BJ (cell line): ENCODE data around the gene RAD21L1. TPM values are rescaled to one million over a fixed set of nuclear protein-coding genes. Genes with fewer than 3 reads are reported as not detected.
A peak's percentile ranks its signal among the peaks of the same experiment; 100 is the strongest.

ENCODE experiments used
- CTCF ChIA-PET: fragments of 350-600 bp; formaldehyde crosslinking; extraction: SDS; loops from one replicate; lab custom pipeline; 2021; ENCODE audit warnings: antibody characterized with exemption, inconsistent platforms; lab: Yijun Ruan, JAX
- POLR2A ChIA-PET: fragments of 300-600 bp; sonication (Branson Sonifier 250); formaldehyde crosslinking; extraction: SDS; loops from one replicate; lab custom pipeline; 2021; ENCODE audit warnings: antibody characterized with exemption; lab: Charles Lee
- DNase-seq: peaks from one replicate; pipeline ENCODE4 v3.0.0-alpha.2; 2011; ENCODE audit warnings: low read depth
- H3K27me3 ChIP-seq: 2 replicates; pipeline ENCODE4 v1.6.0; 2011; ENCODE audit warnings: low read length; ENCODE audit not compliant: control insufficient read depth, insufficient read depth
- H3K36me3 ChIP-seq: 2 replicates; pipeline ENCODE4 v1.5.1; 2011; ENCODE audit warnings: low read length; ENCODE audit not compliant: control insufficient read depth, insufficient read depth
- H3K4me3 ChIP-seq: 2 replicates; pipeline ENCODE4 v1.5.1; 2011; ENCODE audit warnings: low read depth, mild to moderate bottlenecking, control low read depth, low read length
- CTCF ChIP-seq: IDR thresholded peaks from 2 replicates; pipeline ENCODE4 v1.5.1; 2011; ENCODE audit warnings: low read depth, mild to moderate bottlenecking, control low read depth, inconsistent platforms, low read length, moderate library complexity; ENCODE audit not compliant: insufficient read depth
- polyA minus RNA-seq: library from RNA; depleted of rRNA, polyadenylated mRNA; stranded (reverse); fragments of >200 nt; gene quantifications from 2 replicates; pipeline ENCODE4 v1.2.3, GENCODE V29; 2011; rRNA and poly(A)+ RNA removed
- polyA plus RNA-seq: library from polyadenylated mRNA; depleted of rRNA; stranded (reverse); fragments of >200 nt; gene quantifications from 2 replicates; pipeline ENCODE4 v1.2.3, GENCODE V29; 2011; rRNA removed

The RAD21L1 gene
- polyA plus RNA-seq (0.06 and 0.18 TPM in 2 replicates), polyA minus RNA-seq (0.51 TPM in 1 of 2 replicates, not detected in the other)

GRCh38 chr20:1225783-1226654 is at the start of gene RAD21L1:
Gene RAD21L1, plus strand, starts transcription at chr20:1226044. Its CDS starts 2,410 bp downstream, at chr20:1228454.
- no peak for DNase-seq
- H3K27me3 ChIP-seq, result peaks cover 2% of the 10 kb centered on the region; the same call in 1 of the 2 replicates
- ChIA-PET CTCF (interaction anchor here (0.8 to 1.7 kb wide), 6 partner anchors 12 to 1296 kb away, joined by 3 to 5 read pairs (median 3); no protein-coding TSS in a partner anchor), POLR2A (no interaction called here)
- no peak for TF ChIP-seq CTCF
- no peaks in the 10 kb centered on the region for H3K36me3 ChIP-seq
- peak within 1 kb of the TSS; percentile 80 for H3K4me3 ChIP-seq

- ChIA-PET CTCF (no interaction called here), POLR2A (no interaction called here)
- Histone ChIP-seq H3K4me3 (no peak overlapping the region), H3K27me3 (no peaks in the 10 kb centered on the region; the same call in 1 of the 2 replicates), H3K36me3 (no peaks in the 10 kb centered on the region)
- no peak for TF ChIP-seq CTCF
- no peak for DNase-seq
Observed at GRCh38 chr20:1177680-1178079, 48.2 kb upstream of the RAD21L1 start.

GRCh38 chr20:1178103-1178502 is 47.7 kb upstream of the RAD21L1 start:
- no peaks in the 10 kb centered on the region for H3K36me3 ChIP-seq
- ChIA-PET POLR2A (no interaction called here), CTCF (no interaction called here)
- DNase-seq, result no peak
- no peak for TF ChIP-seq CTCF
- H3K27me3 ChIP-seq, result peaks cover 2% of the 10 kb centered on the region
- H3K4me3 ChIP-seq, result no peak overlapping the region

- Histone ChIP-seq H3K4me3 (no peak overlapping the region), H3K36me3 (no peaks in the 10 kb centered on the region), H3K27me3 (peaks cover 6% of the 10 kb centered on the region)
- TF ChIP-seq CTCF, result no peak
- ChIA-PET POLR2A (no interaction called here), CTCF (no interaction called here)
- no peak for DNase-seq
Observed at GRCh38 chr20:1178623-1179022, 47.2 kb upstream of the RAD21L1 start.

GRCh38 chr20:1180949-1181348 is 44.9 kb upstream of the RAD21L1 start:
- ChIA-PET POLR2A (no interaction called here), CTCF (interaction anchor here (0.7 kb wide), 1 partner anchor 32 kb away, joined by 3 read pairs; no protein-coding TSS in a partner anchor)
- no peak for TF ChIP-seq CTCF
- DNase-seq, result no peak
- H3K36me3 ChIP-seq, result no peaks in the 10 kb centered on the region
- H3K4me3 ChIP-seq, result no peak overlapping the region
- H3K27me3 ChIP-seq, result peaks cover 15% of the 10 kb centered on the region
